HG03469 (cell line): ENCODE measurements around the gene NPM1.
"Not testable (repeated sequence)": the region's sequence is repeated elsewhere in the genome, so short reads cannot be mapped to it uniquely, and the experiment has no call there.

Source experiments
- ATAC-seq: cut with Tn5 transposase; IDR thresholded peaks from one replicate; pipeline ENCODE4 v1.9.1; 2021; ENCODE audit warnings: mild to moderate bottlenecking, moderate library complexity, moderate number of reproducible peaks; ENCODE audit not compliant: unreplicated experiment

The NPM1 gene, protein sequence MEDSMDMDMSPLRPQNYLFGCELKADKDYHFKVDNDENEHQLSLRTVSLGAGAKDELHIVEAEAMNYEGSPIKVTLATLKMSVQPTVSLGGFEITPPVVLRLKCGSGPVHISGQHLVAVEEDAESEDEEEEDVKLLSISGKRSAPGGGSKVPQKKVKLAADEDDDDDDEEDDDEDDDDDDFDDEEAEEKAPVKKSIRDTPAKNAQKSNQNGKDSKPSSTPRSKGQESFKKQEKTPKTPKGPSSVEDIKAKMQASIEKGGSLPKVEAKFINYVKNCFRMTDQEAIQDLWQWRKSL

DNA sequence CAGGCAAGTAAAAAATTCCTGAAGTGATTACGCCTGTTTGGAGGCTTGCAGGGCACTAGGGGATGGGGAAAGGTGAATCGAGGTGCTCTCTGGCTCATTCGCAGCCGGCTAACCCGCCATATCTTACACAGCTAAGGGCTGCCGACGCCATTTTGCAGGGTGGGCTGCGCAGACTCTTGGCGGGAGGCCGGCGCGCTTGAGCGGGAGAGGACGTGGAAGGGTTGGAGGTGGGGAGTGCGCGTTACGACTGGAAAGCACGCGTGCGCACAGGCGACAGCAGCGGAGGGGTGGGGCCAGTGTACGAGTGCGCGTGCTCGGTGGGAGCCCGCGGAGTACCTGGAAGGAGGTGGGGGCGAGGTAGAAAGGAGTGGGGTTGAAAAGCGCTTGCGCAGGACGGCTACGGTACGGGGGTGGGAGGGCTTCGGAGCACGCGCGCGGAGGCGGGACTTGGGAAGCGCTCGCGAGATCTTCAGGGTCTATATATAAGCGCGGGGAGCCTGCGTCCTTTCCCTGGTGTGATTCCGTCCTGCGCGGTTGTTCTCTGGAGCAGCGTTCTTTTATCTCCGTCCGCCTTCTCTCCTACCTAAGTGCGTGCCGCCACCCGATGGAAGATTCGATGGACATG, at the start of gene NPM1:
Gene NPM1 (plus strand): TSS at position 505 of the 625 bp plus-strand sequence. CDS start 100 bp downstream, at position 605.
- peak; percentile 85 for ATAC-seq

DNA sequence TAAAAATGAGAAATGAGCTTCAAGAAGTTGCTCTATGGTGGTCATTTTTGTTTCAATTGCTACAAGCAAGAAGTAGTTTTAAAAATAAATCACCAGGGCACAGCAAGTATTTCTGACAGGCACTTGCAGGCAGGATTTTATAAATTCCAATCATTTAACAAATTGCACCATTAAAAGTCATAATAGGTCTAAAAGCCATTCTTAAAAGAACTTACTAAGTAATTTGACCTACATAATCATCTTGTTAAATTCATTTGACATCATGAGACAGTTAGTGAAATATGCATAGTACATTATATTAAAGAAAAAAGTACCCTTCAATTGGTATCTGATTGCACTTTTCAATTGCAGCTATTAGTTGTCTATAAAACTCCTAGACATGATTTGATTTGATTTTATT, 47.6 kb upstream of the NPM1 start:
- ATAC-seq, result no peak

DNA sequence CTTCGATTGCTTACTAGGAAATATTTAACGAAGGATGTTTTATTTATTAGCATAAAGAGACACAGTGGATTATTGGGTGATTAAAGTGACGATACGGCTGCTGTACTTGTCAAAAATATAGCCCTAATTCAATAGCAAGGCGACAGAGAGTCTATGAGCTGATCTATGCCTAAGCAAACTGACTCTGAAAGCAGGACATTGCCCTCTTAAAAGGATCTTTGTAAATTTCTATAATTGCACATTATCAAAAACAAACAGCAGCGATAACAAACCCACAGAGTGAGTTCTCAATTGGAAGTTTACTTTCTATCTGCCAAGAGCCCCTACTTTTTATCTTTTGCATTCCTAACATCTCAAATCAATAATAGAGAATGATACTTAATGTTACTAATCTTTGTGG, 47.2 kb upstream of the NPM1 start:
- ATAC-seq, result no peak

DNA sequence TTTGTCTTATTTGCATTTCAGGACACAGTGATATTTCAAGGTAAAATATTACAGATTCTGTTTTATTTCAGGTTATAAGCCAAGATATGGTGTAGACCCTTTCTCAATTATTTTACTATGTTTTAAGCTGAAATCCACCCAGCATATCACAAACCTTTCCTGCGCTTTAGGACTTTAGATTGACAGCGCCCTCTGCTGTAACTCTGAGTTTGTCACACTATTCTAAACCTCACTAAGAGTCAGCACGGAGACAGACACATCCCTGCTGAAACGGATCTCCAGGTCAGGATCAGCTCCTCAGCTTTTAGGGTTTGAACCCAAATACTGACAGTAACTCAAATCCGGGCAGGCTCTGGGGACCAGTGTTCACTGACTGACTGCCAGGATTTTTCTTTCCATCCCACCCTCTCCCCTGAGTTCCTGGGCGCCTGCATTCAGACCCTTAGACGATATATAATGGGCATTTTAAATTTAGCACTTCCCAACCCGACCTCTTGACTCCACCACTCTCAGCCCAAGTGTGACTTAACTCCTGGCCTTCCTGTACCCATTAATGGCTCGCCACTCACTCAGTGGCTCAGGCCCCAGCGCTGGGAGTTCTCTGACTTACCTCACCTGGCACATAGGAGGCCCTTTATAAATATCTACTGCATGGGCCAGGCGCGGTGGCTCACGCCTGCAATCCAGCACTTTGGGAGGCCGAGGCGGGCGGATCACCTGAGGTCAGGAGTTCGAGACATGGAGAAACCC, 45.1 kb upstream of the NPM1 start:
- ATAC-seq, result no peak

DNA sequence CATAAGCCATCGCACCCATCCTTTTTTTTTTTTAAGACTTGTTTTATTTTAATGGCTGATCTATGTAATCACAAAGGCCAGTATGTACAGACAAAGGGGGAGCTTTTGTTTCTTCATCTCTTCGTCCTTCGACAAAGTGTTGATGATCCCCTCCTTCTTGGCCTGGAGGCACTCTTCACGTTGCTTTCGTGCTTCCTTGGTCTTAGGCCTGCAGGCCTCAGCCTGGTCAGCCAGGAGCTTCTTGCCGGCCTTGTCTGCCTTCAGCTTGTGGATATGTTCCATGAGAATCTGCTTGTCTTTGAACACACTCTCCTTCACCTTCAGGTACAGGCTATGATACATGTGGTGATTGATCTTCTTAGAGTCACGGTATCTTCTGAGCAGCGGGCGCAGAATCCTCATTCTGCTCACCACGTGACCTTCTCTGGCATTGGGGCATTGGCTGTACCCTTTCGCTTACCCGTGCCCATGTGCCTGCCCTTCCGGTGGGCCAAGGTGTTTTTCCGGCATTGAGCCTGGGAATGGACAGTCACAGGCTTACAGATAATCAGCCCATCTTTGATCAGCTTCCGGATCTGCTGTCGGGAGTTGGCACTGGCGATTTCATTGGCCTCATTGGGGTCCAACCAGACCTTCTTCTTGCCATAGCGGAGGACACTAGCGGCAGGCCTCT, 42.6 kb upstream of the NPM1 start:
- no peak for ATAC-seq

DNA sequence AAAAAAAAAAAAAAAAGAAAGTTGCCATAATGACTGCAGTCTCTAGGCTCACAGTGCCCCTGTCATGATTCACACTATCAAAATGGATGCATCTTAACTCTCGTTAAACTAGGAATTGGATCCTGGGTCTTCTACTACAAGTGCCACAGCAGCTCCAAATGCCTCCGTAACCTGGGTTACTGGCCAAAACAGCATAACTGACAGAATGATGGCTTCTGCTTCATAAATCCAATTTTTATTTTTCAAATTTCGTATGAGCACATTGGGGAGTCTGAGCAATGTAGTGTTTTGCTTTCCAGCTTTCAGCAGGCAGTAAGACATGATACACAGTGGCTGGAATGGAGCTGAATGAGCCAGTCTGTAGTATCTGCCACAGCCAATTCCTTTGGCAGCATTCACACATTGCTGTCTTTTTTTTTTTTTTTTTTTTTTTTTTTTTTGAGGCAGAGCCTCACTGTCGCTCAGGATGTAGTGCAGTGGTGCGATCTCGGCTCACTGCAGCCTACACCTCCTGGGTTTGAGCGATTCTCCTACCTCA, 36.0 kb upstream of the NPM1 start:
- ATAC-seq, result no peak

DNA sequence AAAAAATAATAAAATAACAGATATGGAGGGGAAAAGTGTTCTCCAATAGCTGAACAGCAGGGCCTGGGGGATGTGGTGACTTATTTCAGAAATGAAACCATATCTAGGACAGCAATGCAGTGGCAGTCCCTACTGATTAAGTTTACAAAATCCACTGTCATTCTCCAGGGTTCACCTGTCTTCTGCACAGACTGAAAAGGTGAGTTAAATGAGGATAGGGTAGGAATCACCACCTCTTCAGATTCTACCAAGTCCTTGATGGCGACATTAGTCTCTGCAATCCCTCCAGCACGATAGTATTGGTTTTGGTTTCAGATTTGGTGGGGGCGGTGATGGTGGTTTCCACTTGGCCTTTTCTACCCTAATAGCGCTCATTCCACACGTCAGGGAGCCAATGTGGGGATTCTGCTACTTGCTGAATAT, 32.3 kb upstream of the NPM1 start:
- peak; percentile 84 for ATAC-seq

DNA sequence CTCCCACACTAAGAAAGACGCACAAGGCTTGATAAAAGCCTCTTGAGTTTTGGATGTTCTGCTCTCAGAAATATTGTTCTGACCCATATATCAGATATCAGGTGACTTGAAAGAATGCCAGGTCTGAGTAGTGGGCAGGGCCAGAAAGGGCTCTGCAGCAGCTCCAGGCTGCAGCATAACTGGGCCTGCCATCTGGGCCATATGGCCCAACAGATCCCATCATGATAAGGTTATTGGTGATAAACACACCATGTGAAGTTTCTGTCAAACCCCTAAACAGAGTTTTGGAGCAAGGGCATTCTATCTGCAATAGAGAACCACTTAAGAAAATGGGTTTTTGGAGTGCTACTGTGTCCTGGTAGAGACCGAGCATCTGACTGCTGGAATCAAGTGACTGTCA, 29.8 kb upstream of the NPM1 start:
- no peak for ATAC-seq

DNA sequence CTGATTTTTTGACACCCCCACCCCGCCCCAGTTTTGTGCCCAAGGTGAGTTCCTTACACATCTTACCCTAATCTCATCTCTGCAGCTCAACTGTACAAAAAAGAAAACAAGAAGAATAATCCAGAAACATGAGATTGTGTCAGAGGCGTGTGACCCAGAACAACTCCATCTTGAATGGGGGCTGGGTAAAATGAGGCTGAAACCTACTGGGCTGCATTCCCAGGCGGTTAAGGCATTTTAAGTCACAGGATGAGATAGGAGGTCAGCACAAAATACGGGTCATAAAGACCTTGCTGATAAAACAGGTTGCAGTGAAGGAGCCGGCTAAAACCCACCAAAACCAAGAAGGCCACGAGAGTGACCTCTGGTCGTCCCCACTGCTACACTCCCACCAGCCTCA, 26.5 kb upstream of the NPM1 start:
- ATAC-seq, result not testable (repeated sequence)

DNA sequence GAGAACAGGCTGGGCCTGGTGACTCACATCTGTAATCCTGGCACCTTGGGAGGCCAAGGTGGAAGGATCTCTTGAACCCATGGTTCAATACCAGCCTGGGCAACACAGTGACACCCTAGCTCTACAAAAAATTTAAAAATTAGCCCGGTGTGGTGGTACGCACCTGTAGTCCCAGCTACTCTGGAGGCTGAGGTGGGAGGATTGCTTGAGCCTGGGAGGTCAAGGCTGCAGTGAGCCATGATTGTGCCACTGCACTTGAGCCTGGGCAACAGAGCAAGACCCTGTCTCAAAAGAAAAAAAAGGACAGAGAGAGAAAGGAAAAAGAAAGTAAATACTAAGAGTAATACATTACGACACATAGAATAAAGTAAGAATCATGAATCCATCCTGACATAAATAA, 24.4 kb upstream of the NPM1 start:
- not testable (repeated sequence) for ATAC-seq

DNA sequence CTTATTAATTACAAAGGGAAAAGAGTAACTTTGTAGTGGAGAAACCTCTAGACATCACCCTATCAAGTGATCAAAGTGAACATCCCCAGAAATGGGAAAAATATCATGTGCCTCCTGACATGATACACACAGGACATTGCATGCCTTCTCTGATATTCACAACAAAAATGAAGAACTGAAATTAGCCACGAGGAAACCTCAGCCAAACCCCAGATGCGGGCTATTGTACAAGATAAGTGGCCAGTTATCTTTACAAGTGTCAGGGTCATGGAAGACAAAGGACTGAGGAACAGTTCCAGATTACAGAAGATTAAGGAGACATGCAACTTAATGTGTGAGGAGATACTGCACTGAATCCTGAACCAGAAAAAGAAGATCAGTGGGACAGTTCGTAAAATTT, 23.8 kb upstream of the NPM1 start:
- ATAC-seq, result peak; percentile 57

DNA sequence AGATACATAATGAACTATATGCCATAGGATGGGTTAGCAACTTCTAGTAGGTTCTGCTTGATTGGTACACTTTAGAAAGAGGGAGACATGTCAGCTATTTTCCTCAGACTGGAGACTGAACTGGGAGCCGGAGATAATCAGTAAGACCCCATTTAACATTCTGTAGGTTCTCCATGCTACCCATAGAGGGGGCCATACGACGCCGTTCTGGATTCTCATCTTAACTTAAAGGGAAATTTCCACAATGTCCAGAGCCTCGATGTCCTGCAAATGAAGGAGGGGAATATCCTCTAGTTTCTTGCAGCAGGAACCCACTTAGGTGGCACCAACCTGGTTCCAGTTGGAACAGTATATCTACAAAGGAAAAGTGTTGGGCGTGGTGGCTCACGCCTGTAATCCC, 22.3 kb upstream of the NPM1 start:
- ATAC-seq, result no peak

DNA sequence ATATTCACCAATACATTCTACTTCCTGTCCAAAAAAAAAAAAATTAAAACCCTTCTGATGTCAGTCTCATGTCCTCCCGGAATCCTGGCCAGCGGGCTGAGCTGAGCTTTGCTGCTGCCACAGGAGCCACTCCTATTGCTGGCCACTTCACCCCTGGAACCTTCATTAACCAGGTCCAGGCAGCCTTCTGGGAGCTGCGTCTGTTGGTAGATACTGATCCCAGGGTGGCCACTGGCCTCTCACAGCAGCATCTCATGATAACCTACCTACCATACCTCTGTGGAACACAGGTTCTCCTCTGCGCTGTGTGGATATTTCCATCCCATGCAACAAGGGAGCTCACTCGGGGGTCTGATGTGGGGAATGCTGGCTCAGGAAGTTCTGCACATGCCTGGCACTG, 21.0 kb upstream of the NPM1 start:
- ATAC-seq, result no peak

DNA sequence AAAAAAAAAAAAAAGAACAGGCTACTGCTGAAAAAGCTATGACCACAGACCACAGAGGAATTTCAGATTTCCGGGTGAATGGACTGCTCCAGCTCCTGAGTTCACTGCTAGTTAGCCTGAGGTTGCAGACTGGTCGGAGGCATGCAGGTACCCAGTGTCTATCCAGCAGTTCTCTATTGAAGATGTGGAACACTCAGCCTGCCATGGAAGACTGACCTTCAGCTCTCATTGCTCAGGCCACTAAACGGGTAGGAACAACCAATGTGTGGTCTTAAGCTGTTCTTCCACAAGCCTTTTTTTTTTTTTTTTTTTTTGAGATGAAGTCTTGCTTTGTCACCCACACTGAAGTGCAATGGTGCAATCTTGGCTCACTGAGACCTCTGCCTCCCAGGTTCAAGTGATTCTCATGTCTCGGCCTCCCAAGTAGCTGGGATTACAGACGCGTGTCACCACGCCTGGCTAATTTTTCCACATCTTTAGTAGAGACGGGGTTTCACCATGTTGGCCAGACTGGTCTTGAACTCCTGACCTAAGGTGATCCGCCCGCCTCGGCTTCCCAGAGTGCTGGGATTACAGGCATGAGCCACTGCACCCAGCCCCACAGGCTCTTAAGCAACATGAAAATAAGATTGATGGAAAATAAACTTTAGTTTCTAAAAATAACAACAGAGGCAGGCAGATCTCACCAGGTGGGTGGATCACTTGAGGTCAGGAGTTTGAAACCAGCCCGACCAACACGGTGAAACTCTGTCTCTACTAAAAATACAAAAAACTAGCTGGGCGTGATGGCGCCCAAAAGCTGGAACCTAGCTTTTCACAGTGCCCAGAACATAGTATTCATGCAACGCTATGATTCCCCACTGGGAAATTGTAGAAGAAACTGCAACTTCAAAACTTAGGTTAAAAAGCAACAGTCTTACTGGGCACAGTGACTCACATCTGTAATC, 20.0 kb upstream of the NPM1 start:
- no peak for ATAC-seq

DNA sequence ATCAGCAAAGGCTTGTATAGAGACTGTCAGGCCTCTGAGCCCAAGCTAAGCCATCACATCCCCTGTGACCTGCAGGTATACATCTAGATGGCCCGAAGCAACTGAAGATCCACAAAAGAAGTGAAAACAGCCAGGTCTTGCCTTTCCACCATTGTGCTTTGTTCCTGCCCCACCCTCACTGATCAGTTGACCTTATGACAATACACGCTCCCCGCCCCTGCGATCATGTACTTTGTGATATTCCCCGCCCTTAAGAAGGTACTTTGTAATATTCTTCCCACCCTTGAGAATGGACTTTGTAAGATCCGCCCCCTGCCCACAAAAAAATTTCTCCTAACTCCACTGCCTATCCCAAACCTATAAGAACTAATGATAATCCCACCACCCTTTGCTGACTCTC, 18.6 kb upstream of the NPM1 start:
- no peak for ATAC-seq

DNA sequence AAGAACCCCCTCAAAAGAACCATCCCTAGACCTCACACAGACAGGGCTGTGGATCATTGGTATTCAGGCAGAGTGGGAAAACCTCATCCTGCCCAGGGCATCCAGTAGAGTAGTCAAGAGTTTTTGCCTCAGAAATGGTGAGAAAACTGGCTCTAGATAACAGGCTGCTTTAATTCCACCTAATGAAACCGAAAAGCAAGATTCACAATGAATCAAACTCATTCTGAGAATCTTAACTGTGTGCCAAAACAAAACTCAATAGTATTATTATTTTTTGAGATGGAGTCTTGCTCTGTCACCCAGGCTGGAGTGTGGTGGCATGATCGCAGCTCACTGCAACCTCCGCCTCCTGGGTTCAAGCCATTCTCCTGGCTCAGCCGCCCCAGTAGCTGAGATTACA, 17.8 kb upstream of the NPM1 start:
- no peak for ATAC-seq

DNA sequence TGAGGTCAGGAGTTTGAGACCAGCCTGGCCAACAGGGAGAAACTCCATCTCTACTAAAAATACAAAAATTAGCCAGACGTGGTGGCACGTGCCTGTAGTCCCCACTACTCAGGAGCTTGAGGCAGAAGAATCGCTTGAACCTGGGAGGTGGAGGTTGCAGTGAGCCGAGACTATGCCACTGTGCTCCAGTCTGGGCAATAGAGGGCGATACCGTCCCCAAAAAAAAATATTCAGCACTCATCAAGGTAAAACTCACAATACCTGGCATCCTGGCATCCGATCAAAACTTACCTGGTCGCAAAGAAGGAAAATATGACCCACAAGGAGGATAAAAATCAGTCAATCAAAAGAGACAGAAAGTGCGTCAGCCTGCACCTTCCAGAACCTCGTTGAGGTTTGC, 16.8 kb upstream of the NPM1 start:
- ATAC-seq, result not testable (repeated sequence)

DNA sequence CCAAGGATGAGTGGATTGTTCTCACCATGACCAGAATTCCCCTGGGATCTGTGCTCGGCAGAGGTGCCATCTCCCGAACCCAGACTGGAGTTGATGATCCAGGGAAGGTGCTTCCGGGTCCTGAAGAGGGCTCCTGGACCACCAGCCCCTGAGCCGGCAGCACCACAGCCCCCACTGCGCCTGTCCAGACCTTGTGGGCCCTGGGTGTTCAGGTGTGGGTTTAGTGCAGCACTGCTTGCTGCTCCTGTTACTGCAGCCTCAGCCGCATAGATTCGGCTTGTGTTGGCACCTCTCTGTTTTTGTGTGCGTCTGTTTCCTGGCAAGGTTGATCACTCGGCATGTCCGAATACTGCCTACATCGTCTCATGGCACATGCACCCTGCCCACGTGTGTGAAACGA, 16.3 kb upstream of the NPM1 start:
- no peak for ATAC-seq

DNA sequence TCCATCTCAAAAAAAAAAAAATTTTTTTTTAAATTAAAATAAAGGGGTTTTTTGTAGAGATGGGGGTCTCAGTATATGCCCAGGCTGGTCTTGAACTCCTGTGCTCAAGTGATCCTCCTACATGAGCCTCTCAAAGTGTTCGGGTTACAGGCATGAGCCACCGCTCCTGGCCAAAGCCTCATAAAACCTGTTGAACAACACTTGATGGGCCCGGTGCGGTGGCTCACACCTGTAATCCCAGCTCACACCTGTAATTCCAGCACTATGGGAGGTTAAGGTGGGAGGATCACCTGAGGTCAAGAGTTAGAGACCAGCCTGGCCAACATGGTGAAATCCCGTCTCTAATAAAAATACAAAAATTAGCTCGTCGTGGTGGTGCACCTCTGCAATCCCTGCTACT, 7.7 kb upstream of the NPM1 start:
- ATAC-seq, result no peak

DNA sequence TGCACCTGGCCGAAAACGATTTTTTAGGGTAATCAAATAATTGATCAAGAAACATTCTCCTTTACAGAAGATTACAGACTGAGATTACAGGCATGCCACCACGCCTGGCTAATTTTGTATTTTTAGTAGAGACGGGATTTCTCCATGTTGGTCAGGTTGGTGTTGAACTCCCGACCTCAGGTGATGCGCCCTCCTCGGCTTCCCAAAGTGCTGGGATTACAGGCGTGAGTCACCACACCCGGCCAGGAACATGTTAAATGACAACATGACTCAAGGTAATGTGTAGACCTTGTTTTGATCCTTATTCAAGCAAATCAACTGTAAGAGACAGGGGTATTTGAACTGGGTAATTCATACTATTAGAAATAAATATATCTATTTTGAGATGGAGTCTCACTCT, 3.2 kb upstream of the NPM1 start:
- ATAC-seq, result not testable (repeated sequence)
